ENCODE results near the gene PPP1R9A. TPM values are rescaled to one million over a fixed set of nuclear protein-coding genes. Genes with fewer than 3 reads are reported as not detected.
A peak's percentile ranks its signal among the peaks of the same experiment; 100 is the strongest.

The PPP1R9A gene
- total RNA-seq, 1 donor from 2014 or later, result 9.6 TPM

DNA sequence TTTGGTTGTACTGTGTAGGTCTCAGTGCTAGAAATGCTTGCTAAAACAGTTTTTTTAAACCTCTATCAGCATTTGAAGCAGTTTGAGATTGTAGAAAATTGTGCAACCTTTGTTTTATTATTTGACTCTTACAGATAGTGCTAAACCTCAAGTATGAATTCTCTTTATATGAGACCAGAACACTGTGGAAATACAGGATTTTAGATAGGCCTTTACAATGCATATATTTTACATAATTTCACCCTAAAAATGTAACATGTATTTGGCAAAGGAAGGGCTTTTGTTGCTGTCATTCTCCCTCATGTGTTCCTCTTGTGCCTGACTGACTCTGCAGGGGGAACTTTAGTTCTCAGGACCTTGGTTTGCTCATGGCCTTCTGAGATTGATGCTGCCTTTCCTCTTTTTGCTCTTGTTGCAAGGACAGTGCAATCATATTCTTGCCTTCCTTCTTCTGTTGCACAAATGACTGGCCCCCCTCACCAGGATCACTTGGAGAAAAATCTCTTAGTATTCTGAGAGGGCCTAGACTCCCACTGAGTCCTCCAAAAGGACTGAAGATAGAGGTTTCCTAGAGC, 188.7 kb downstream of the PPP1R9A start:
- no peak for DNase-seq (ENCODE audit: low read depth in 2 of 2)

DNA sequence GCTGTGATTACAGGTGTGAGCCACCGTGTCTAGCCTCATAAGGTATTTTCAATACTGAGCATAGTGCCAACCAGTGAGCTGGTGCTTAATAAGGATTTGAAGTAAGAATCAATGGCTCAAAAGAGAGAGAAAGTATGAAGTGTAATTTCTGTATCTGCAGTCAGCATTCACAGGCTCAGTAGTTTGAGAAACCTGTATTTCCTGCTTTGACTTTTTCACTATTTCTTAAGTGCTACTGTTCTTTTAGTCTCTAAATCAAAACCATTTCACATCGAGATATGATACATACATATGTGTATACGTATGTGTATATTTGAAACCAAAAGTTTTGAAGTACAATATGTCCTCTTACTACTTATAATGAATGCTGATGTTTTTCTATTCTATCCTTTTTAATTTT, 189.9 kb downstream of the PPP1R9A start:
- DNase-seq (ENCODE audit: low read depth in 2 of 2), result no peak

DNA sequence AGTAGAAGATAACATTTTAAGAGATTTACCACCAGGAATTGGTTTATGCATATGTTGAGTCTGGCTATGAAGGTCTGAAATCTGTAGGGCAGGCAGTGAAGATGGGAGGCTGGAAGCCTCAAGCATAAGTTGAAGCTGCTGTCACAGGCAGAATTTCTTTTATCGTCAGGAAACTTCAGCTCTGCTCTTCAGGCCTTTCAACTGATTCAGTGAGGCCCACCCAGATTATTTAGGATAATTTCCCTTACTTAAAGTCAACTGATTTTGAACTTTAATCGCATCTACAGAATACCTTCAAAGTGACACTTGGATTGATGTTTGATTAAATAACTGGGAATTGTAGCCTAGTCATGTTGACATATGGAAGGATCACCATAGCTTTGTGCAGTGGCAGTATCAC, 190.5 kb downstream of the PPP1R9A start:
- no peak for DNase-seq (ENCODE audit: low read depth in 2 of 2)

DNA sequence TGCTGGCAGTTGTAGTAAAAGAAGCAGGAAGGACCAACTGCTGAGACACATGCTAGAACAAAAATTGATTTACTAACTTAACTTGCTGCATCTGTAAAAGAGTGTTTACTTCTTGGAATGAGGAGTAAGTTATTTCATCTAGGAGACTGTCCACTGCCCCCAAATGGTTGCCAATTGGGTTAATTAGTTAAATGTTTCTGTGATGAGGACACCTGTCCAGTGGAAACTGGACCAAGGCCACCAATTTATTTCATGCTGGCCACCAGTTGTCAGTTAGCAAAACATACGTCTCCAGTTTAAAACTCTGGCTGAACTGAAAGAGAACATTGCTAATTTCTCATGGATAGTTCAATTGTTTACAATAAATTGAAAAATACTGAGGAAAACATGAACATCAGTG, 191.7 kb downstream of the PPP1R9A start:
- no peak for DNase-seq (ENCODE audit: low read depth in 2 of 2)

DNA sequence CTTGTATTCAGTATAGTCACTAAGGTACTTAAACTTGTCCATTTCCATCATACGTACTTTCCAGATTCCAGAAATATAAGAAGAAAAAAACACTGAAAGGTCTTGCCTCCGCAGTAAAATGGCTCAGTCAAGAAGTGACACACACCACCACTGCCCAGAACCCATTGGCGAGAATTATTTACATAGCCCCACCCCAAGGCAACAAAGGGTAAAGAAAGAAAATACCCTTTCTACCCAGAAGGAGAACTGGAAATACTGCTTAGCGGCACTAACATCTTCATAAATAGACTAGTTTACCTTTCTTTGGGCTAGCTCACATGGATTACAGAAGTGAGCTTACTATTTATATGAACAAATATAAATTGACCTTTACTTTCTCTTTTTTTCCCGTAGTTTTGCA, 194.0 kb downstream of the PPP1R9A start:
- DNase-seq (ENCODE audit: low read depth in 2 of 2), result no peak

DNA sequence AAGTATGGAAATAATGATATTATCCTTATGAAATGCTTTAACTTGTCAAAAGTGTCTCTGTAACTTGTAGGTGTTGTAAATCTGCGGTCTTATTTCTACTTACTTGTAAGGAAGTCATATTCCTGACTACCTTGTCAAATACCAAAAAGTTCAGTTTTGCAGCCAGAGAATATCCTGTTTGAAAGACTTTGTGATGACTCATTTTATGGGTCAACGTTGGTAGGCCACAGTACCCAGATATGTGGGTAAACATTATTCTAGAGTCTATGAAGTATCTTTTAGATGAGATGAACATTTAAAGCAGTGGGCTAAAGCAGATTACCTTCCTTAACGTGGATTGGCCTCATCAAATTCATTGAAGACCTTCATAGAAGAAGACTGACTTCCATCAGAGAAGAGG, 195.3 kb downstream of the PPP1R9A start:
- DNase-seq (ENCODE audit: low read depth in 2 of 2), result peak in 1 of 2 donors; percentile 40

DNA sequence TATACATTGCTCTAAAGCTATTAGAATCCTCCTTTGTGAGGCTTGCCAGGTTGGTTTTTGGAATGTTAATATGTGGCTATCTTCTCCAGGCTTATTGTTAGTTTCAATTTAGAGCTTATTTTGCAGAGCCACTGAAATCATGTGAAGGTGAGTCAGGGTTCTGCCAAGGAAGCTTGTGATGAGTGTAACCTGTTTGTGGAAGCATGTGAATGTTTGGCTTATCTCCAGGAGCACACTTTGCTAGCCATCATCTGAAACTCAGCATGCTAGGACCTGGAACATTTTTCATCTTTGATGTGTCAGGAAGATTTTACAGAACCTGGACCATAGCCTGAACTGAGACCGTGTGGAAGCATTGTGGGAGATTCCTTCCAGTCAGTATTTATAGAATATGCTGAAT, 197.3 kb downstream of the PPP1R9A start:
- peak; percentile 78 to 82 for DNase-seq (ENCODE audit: low read depth in 2 of 2)

DNA sequence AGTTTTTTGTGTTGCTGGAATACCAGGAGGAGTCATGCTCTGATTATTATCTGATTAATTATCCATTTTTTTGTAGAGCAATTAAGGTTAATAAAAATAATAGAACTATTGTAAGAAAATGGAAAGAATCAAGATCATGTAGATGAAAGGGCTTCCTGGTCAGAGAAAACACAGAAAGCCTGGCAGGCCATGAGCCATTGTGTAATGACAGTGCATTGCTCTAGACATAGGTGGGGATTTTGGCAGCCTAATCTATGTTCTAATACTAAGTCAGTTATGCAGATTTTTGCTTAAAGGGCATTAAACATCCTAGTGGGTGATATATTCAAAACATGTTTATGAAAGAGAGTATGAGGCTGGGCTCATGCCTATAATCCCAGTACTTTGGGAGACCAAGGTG, 198.2 kb downstream of the PPP1R9A start:
- peak in 1 of 2 donors; percentile 2 for DNase-seq (ENCODE audit: low read depth in 2 of 2)

DNA sequence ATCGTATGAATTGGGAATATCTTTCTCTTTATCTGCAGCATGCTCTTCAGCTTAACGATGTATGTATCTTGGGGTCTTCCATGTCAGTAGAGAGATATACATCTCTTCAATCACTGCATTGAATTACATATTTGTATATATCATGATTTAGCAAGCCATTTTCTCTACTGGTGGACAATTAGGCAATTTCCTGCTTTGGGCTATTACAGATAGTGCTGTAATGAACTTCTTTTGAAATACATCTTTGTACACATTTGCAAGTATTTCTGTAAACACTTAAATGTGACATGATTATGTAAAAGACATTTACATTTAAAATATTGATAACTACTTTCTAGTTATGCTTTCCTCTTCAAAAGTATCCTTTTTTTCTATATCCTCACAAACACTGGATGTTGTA, 199.0 kb downstream of the PPP1R9A start:
- DNase-seq (ENCODE audit: low read depth in 2 of 2), result no peak

DNA sequence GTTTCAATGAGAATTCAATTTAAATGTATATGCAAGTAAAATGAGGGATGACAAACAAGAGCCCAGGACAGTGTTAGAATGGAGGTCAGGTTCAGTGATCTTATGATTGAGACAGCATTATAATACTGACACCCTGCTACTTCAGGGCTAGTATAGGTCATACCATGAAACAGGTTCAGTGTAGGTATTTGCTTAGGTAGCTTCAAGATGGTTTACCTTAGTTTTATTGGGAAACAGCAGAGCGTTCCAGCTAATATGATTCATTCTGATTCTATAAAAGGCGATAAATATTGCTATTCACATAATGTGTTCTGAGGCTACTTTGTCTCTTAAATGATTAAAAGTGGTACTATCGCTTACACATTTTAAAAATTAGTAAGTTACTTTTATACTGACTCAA, 203.3 kb downstream of the PPP1R9A start:
- no peak for DNase-seq (ENCODE audit: low read depth in 2 of 2)

DNA sequence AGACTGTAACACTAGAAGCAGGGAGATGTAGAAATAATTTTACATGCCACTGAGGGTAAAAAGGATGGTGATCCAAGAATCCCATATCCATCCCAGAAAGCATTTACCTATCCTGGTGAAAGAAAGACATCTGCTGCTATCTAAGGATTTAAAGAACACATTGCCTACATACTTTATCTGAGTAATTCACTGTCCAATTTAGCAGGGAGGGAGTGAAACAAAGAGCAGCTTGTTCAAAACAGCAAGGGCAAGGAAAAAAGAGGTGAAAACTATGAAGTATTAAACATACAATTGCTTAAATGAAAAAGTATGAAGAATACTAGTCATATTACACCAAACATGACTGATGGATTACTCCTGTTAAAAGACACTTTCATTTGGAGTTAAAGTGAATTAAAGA, 206.2 kb downstream of the PPP1R9A start:
- DNase-seq (ENCODE audit: low read depth in 2 of 2), result no peak

DNA sequence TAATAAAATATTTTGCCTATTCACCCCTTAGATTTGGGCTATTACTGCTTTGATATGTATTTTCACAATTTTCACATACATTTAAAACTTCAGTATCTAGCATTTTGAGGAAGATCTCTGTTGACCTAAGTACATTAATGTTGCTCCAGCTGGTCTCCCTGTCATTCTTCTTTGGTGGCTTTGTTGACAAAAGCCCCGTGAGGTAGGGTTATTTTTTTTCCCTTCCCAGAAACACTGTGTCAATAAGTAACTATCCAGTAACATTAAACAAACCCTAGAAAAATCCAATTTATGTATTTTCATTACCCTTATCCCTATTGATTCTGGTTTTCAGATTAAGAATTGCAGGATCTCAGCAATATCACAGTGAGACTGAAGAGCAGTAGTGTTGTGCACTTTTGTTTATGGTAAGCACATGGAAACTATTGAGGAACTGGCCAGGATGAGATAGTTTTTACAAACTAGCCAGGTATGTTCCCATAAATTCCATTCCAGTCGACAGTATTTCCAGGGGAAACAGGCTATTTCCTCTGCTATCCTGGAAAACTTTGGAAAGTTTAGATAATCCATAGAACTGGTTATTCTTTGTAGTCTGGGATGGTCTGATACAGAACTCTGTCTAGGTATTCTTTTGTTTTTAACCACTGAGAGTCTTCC, 218.8 kb downstream of the PPP1R9A start:
- DNase-seq (ENCODE audit: low read depth in 2 of 2), result peak; percentile 70 to 96

DNA sequence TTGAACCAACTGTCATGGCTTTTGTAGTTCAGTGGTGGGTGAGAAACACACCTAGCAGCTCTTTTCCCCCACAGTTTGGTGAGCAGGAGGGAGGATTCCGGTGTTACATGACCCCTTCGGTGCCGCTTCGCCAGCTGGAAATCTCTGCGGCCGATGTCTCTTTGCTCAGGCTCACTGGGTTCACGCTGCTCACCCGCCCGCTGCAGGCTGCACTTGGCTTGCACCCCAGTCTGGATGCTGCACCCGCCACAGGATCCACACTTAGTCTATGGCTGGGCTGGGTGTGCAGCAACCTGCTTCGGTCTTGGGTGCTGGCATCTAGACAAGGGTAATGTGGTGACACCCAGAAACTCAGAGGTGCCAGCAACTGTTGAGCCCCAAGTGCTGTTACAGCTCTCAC, 225.1 kb downstream of the PPP1R9A start:
- no peak for DNase-seq (ENCODE audit: low read depth in 2 of 2)

DNA sequence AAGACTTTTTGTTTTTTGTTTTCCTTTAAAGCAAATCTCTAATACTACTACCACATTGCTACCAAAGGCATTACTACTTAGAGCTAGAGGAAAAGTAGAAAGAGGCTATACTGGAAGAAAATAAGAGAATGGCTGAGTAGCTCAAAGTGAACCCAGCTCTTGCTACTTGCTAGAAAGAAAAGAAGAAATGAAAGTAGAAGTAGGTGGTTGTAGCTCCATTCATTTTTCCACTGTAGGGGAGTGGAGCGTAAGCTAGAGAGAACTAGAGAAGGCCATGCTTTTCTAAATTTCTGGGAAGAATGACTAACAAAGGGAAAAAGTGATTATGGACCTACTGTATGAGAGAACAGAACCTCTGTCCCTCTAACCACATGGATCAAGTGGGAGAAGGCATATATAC, 232.5 kb downstream of the PPP1R9A start:
- no peak for DNase-seq (ENCODE audit: low read depth in 2 of 2)

DNA sequence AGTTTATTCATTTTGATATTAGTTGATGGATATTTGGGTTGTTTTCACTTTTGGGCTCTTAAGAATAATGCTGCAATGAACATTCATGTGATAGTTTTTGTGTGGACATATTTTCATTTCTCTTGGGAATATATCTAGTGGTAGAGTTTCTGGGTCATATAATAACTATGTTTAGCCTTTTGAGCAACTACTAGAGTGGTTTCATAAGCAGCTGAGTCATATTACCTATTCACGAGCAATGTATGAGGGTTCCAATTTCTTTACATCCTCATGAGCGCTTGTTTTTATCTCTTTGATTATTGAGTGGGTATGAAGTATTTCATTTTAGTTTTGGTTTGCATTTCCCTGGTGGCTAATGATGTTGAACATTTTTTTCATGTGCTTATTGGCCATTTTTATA, 234.4 kb downstream of the PPP1R9A start:
- no peak for DNase-seq (ENCODE audit: low read depth in 2 of 2)

DNA sequence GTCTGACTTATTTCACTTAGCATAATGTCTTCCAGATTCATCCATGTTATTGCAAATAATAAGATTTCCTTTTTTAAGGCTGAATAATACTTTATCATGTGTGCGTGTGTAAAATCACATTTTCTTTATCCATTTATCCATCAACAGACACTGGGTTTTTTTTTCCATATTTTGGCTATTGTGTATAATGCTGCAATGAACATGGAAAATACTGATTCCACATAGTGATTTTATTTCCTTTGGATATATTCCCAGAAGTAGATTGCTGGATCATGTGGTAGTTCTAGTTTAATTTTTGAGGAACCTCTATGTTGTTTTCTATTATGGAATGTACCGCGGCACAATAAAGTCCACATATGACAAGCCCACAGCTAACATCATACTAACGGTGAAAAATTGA, 236.9 kb downstream of the PPP1R9A start:
- DNase-seq (ENCODE audit: low read depth in 2 of 2), result peak in 1 of 2 donors; percentile 64

DNA sequence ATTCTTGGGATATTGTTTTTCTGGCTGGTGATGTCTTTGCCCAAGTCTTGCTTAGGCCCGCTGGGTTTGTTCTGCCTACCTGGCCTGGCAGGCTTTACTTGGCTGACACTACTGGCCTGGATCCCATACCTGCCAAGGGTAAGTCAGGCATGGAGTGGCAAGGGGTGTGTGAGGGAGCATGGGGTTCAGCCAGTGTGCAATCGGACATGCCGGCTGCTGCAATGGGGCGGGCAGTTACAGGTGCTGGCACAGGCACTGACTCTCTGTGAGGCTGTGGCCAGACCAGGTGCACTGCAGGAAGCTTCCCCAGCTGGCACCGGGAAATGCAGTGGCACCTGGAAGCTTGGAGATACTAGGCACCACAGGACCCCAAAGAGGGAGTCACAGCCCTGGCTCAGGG, 248.6 kb downstream of the PPP1R9A start:
- no peak for DNase-seq (ENCODE audit: low read depth in 2 of 2)

DNA sequence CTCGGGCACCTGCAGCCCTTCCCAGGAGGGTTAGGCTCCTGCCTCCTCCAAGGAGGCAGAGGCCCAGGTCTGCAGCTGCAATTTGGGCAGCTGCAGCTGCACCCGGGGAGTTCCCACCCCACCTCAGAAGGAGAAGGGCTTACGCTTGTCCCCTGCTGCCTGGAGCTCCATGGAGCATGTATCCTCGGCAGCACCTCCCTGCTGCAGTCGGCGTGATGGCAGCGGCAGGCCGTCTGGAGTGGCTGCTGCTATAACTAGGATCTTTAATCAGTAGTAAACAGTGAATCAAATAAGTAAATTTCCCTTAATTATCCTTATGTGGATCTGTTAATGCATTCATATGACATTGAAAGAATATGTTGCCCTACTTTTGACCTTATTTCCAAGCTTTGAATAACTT, 250.0 kb downstream of the PPP1R9A start:
- DNase-seq (ENCODE audit: low read depth in 2 of 2), result no peak

DNA sequence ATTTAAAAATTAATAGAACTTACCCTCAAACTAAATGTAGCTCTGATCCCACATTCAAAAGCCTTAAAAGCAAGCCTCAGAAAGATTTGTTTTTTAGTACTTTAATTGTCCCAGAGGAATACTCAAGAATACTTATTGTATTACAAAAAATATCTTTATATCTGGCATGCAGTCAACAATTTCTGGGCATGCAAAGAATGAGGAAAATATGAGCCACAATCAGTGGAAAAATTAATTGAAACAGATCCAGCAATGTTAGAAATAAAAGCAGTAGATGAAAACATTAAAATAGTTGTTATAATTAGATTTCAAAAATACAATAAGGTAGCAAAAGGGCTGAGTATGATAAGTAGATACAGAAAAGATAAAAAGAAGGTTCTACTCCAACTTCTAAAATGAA, 262.3 kb downstream of the PPP1R9A start:
- DNase-seq (ENCODE audit: low read depth in 2 of 2), result peak; percentile 6 to 71

DNA sequence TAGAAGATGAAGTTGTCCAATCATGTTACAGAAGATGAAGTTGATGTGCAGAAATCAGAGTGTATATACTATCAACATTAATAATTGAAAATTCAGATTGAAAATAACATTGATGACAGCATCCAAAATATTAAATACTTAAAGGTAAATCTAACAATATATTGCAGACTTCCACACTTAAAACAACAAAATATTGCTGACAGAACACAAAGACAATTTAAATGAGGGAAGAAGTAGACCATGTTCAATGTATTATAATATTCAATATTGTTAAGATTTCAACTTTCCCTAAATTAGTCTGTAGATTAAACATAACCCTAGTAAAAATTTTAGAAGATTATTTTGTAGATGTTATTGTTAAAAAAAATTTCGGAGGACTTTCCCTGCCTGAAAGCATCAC, 265.0 kb downstream of the PPP1R9A start:
- no peak for DNase-seq (ENCODE audit: low read depth in 2 of 2)

DNA sequence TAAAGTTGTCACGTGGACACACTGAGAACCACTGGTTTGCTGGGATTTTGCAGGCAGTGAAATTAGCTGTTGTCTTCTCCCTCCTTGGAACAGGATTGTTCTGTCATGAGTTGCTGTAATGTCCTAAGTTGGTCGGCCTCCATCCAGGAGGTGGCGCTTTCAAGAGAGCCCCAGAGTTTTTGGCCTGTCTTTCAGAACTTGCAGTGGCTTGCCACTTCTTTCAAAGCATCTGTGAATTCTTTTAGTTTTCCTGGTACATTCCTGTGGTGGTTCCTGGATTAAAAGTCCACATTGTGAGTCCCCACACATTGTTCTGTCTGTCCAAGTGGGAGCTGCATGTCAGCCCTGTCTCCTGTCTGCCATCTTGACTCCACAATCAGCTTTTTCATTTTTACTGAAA, 283.1 kb downstream of the PPP1R9A start:
- no peak for DNase-seq (ENCODE audit: low read depth in 2 of 2)

DNA sequence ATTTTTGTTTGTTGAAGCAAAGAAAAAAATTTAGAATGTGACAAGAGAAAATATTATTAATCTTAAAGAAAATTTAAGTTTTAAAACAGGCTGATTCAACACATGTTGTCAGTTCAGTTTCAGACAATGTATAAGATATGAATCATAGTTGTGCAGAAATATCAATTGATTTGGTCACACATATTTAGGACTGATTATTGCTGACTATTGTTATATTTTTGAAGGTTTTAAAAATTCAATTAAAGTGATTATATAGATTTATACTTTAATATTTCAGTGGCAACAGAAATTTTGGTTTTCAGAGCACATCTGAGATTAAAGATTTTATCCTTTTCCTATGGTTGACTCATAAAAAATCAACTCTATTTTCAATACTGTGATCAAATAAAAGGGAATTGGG, 284.4 kb downstream of the PPP1R9A start:
- DNase-seq (ENCODE audit: low read depth in 2 of 2), result no peak

DNA sequence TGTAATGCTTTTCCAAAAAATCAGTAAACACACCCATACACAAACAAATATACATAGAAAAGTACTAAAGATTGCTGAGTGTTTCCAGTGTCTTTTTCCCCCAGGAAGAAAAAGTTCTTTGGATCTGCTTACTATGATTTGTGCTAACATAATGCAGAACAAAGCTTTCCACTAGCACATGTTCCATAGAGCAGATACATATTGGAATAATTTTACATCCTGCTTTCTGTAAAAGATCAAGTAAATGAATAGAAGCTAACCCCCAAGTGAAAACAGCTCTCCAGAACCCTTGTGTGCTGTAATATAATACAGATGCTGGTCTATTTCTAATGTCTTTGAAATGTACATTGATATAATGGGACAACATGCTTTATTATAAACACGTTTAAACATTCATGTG, 291.5 kb downstream of the PPP1R9A start:
- DNase-seq (ENCODE audit: low read depth in 2 of 2), result no peak
